ENCODE data around the gene SETBP1.

GRCh38 chr18:44737623-44738022, 56.9 kb downstream of the SETBP1 start:
- TF ChIP-seq EP300 (IDR thresholded peaks at IDR 0.05) (no peak), CTCF (IDR thresholded peaks at IDR 0.05) (no peak), POLR2A (IDR thresholded peaks at IDR 0.05) (no peak)
